GM12875 (cell line): ENCODE results near the gene GBP4.

Experiments used
- H3K4me3 ChIP-seq: one replicate; pipeline ENCODE4 v1.5.1; 2011; ENCODE audit warnings: low read depth, low read length, control low read depth
- CTCF ChIP-seq: IDR thresholded peaks from 2 replicates; pipeline ENCODE4 v1.5.1; 2011; ENCODE audit warnings: low read depth, mild to moderate bottlenecking, control low read depth, inconsistent platforms, low read length, moderate library complexity, borderline replicate concordance; ENCODE audit not compliant: insufficient read depth

Gene GBP4

GRCh38 chr1:89203166-89203565 is 4.4 kb upstream of the GBP4 start:
- no peak overlapping the region for H3K4me3 ChIP-seq
- TF ChIP-seq CTCF = no peak

GRCh38 chr1:89201106-89201794 is 2.5 kb upstream of the GBP4 start:
- no peak overlapping the region for H3K4me3 ChIP-seq
- no peak for TF ChIP-seq CTCF

- no peak overlapping the region for H3K4me3 ChIP-seq
- TF ChIP-seq CTCF = no peak
Observed at GRCh38 chr1:89200663-89201062, 1.9 kb upstream of the GBP4 start.

- no peak for TF ChIP-seq CTCF
- no peak overlapping the region for H3K4me3 ChIP-seq
Observed at GRCh38 chr1:89199525-89200031, 836 bp upstream of the GBP4 start.

GRCh38 chr1:89198081-89198480 is 661 bp downstream of the GBP4 start:
- no peak for TF ChIP-seq CTCF
- H3K4me3 ChIP-seq = peak overlapping the region; percentile 58

GRCh38 chr1:89195476-89195875 is 3.3 kb downstream of the GBP4 start:
- no peak overlapping the region for H3K4me3 ChIP-seq
- TF ChIP-seq CTCF = no peak

GRCh38 chr1:89191314-89191713 is 7.4 kb downstream of the GBP4 start:
- TF ChIP-seq CTCF = no peak
- no peak overlapping the region for H3K4me3 ChIP-seq
